HCT116 (cell line): ENCODE data around the gene WHRN.

Experiments
- POLR2AphosphoS5 ChIP-seq: IDR thresholded peaks from 2 replicates; pipeline ENCODE4 v1.6.1; 2011; ENCODE audit warnings: mild to moderate bottlenecking, low read depth, low read length, moderate library complexity
- TF ChIP-seq, protein P1 (sequence below), 3 experiments: fragments of 200-600 bp in 1 of 3; sonication (generic) in 1 of 3; IDR thresholded peaks in 2 of 3; conservative IDR thresholded peaks in 1 of 3; 2 replicates each; pipeline ENCODE4 v1.5.1; 2012 to 2017; ENCODE audit warnings: low read depth in 2 of 3, low read length in 2 of 3, antibody characterized with exemption in 1 of 3, borderline replicate concordance in 1 of 3, control low read depth in 1 of 3, mild to moderate bottlenecking in 1 of 3, mixed read lengths in 1 of 3, mixed run types in 1 of 3, moderate library complexity in 1 of 3; ENCODE audit not compliant: insufficient read depth in 1 of 3

DNA sequence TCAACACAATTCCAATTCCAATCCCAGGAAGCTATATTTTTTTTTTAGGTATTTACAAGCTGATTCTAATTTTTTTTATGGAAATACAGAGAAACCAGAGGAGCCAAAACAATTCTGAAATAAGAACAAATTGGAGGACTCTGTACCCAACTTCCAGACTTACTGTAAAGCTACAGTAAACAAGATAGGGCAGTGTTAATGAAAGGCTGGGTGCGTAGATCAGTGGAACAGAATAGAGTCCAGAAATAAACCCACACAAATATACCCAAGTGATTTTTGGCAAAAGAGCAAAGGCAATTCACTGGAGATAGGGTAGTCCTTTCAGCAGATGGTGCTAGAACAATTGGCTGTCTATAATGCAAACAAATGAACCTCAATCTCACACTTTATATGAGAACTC lies 50.6 kb downstream of the WHRN start:
- TF ChIP-seq, protein P1, sequence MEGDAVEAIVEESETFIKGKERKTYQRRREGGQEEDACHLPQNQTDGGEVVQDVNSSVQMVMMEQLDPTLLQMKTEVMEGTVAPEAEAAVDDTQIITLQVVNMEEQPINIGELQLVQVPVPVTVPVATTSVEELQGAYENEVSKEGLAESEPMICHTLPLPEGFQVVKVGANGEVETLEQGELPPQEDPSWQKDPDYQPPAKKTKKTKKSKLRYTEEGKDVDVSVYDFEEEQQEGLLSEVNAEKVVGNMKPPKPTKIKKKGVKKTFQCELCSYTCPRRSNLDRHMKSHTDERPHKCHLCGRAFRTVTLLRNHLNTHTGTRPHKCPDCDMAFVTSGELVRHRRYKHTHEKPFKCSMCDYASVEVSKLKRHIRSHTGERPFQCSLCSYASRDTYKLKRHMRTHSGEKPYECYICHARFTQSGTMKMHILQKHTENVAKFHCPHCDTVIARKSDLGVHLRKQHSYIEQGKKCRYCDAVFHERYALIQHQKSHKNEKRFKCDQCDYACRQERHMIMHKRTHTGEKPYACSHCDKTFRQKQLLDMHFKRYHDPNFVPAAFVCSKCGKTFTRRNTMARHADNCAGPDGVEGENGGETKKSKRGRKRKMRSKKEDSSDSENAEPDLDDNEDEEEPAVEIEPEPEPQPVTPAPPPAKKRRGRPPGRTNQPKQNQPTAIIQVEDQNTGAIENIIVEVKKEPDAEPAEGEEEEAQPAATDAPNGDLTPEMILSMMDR (IDR thresholded peaks at IDR 0.05 in 2 of 3, conservative IDR thresholded peaks at IDR 0.05 in 1 of 3; ENCODE audit: borderline replicate concordance in 1 of 3, insufficient read depth in 1 of 3, low read depth in 2 of 3, low read length in 2 of 3), result no peak
- TF ChIP-seq POLR2AphosphoS5, result no peak
